22Rv1 (cell line): Measurements from ENCODE around the gene FOXP1.

Experiments
- ZFX ChIP-seq: fragments of 450-650 bp; IDR thresholded peaks from 2 replicates; pipeline ENCODE4 v1.6.1; 2017; ENCODE audit warnings: antibody characterized with exemption, borderline replicate concordance
- TF ChIP-seq, protein P1 (sequence below): fragments of 450-650 bp; IDR thresholded peaks from 2 replicates; pipeline ENCODE4 v1.5.1; 2017; ENCODE audit warnings: mild to moderate bottlenecking

DNA sequence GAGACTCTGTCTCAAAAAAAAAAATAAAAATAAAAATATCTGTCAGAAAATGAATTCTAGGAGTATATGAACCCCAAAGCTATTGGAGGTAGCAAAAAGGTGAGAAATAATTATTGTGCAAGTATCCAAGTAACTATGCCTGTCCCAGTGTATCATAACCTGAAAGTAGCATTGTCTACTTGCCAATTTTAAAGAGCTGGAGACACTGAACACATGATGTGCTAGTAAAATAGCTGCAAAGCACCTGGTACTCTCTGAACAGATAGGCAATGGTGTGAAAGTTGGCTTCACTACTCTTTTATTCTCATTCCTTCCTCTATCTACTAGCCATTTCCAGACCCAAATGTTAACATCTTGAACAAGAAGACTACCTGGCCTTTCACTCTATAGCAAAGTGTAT lies 208.9 kb downstream of the FOXP1 start:
- TF ChIP-seq, protein P1, sequence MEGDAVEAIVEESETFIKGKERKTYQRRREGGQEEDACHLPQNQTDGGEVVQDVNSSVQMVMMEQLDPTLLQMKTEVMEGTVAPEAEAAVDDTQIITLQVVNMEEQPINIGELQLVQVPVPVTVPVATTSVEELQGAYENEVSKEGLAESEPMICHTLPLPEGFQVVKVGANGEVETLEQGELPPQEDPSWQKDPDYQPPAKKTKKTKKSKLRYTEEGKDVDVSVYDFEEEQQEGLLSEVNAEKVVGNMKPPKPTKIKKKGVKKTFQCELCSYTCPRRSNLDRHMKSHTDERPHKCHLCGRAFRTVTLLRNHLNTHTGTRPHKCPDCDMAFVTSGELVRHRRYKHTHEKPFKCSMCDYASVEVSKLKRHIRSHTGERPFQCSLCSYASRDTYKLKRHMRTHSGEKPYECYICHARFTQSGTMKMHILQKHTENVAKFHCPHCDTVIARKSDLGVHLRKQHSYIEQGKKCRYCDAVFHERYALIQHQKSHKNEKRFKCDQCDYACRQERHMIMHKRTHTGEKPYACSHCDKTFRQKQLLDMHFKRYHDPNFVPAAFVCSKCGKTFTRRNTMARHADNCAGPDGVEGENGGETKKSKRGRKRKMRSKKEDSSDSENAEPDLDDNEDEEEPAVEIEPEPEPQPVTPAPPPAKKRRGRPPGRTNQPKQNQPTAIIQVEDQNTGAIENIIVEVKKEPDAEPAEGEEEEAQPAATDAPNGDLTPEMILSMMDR, result no peak
- no peak for TF ChIP-seq ZFX
